ENCODE results near the gene SLC13A4. TPM values are rescaled to one million over a fixed set of nuclear protein-coding genes. Genes with fewer than 3 reads are reported as not detected.

Gene SLC13A4
- total and polyA plus RNA-seq, 2 of the 13 experiments (the other 11 are each of a cell fraction or from before 2014, with no cell fraction given): 0.04 TPM; not detected in 1

DNA sequence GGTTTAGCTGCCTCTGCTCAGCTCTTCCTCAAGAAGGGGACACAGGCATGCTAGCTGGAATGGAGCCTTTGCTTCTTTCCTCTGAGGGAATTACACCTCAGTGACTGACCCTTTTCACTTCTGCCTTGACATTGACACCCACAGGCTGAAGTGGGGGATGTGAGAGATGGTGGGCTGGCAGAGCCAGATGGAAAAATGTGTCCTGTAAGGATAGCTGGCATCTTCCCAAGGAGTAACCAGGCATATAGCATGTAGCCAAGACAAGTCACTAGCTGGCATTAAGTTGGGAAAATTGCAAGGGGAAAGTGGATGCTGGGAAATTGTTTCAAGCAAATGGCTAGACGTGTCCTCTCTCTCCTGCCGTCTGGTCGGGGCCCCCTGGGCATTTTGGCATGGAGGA is 45.8 kb downstream of the SLC13A4 start:
- H2AFZ ChIP-seq (ENCODE audit: low read length): no peak overlapping the region
- CTCF ChIA-PET (ENCODE audit: low intra/inter-chr PET ratio, low total read pairs): no interaction called here
- no peak for TF ChIP-seq CENPX (CRISPR knock-in tag; IDR thresholded peaks at IDR 0.05)
- TF ChIP-seq ZFYVE20 (CRISPR knock-in tag; IDR thresholded peaks at IDR 0.05; ENCODE audit: borderline replicate concordance, low read depth): no peak
- TF ChIP-seq, protein P1, sequence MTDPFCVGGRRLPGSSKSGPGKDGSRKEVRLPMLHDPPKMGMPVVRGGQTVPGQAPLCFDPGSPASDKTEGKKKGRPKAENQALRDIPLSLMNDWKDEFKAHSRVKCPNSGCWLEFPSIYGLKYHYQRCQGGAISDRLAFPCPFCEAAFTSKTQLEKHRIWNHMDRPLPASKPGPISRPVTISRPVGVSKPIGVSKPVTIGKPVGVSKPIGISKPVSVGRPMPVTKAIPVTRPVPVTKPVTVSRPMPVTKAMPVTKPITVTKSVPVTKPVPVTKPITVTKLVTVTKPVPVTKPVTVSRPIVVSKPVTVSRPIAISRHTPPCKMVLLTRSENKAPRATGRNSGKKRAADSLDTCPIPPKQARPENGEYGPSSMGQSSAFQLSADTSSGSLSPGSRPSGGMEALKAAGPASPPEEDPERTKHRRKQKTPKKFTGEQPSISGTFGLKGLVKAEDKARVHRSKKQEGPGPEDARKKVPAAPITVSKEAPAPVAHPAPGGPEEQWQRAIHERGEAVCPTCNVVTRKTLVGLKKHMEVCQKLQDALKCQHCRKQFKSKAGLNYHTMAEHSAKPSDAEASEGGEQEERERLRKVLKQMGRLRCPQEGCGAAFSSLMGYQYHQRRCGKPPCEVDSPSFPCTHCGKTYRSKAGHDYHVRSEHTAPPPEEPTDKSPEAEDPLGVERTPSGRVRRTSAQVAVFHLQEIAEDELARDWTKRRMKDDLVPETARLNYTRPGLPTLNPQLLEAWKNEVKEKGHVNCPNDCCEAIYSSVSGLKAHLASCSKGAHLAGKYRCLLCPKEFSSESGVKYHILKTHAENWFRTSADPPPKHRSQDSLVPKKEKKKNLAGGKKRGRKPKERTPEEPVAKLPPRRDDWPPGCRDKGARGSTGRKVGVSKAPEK (CRISPR knock-in tag; IDR thresholded peaks at IDR 0.05; ENCODE audit: borderline replicate concordance): no peak
- TF ChIP-seq ZC3H13 (CRISPR knock-in tag; IDR thresholded peaks at IDR 0.05): no peak
- TF ChIP-seq KDM5B (CRISPR knock-in tag; IDR thresholded peaks at IDR 0.05; ENCODE audit: borderline replicate concordance): no peak
- no peak for TF ChIP-seq ZFP90 (CRISPR knock-in tag; IDR thresholded peaks at IDR 0.05; ENCODE audit: borderline replicate concordance)
- TF ChIP-seq ZBTB42 (CRISPR knock-in tag; IDR thresholded peaks at IDR 0.05): no peak
- no peak for TF ChIP-seq TBX2 (CRISPR knock-in tag; IDR thresholded peaks at IDR 0.05; ENCODE audit: borderline replicate concordance)
- TF ChIP-seq ZC3H4 (CRISPR knock-in tag; IDR thresholded peaks at IDR 0.05; ENCODE audit: borderline replicate concordance): no peak
- no peak for TF ChIP-seq ZNF792 (CRISPR knock-in tag; IDR thresholded peaks at IDR 0.05)

More for the DNA sequence above, 45.8 kb downstream of the SLC13A4 start:
- Histone ChIP-seq H3K4me1 (ENCODE audit: insufficient read depth, low read length) (no peaks in the 10 kb centered on the region), H3K27me3 (ENCODE audit: control insufficient read depth in 1 of 2, insufficient read depth in 2 of 2, low read length in 2 of 2) (no peaks in the 10 kb centered on the region), H3K4me2 (ENCODE audit: low read depth, low read length) (no peak overlapping the region), H3K36me3 (replicated peaks in 1 of 2; ENCODE audit: control insufficient read depth in 1 of 2, insufficient read depth in 2 of 2, low read length in 2 of 2) (peaks cover 0 to 15% of the 10 kb centered on the region in 2 experiments; a peak in 3 of 5 replicates), H3K79me2 (ENCODE audit: insufficient read depth, low read length) (no peaks in the 10 kb centered on the region), H4K20me1 (ENCODE audit: insufficient read depth, low read length) (no peaks in the 10 kb centered on the region), H3K27ac (ENCODE audit: extremely low read length, insufficient read depth, low read length) (no peak overlapping the region), H3K9ac (ENCODE audit: insufficient read depth, low read depth, low read length) (no peak overlapping the region), H3K9me3 (ENCODE audit: low read length) (no peaks in the 10 kb centered on the region), H3K4me3 (replicated peaks in 1 of 3; ENCODE audit: insufficient read depth in 1 of 3, low read depth in 2 of 3, low read length in 3 of 3) (no peak overlapping the region)
- intact Hi-C loops (cut with micrococcal nuclease; ENCODE audit: unreplicated experiment): no loop called here
- ATAC-seq (no peak), FAIRE-seq (no peak), DNase-seq (ENCODE audit: low spot score) (no peak)
- 96% methylated on average over 3 of the region's 3 CpGs for WGBS (ENCODE audit: low lambda C conversion rate)
- in situ Hi-C loops (cut with HindIII; ENCODE audit: extremely low pct_ligation_motif_present, low pct_unique_long_range_greater_than_20kb): no loop called here
- POLR2A ChIA-PET: no interaction called here
- BruUV-seq (replicated peaks): no TSS peak

Data from HepG2 (cell line).